HG03432 (cell line): ENCODE data around the gene ALDH18A1.

Source experiments
- ATAC-seq: cut with Tn5 transposase; IDR thresholded peaks from one replicate; pipeline ENCODE4 v1.9.1; 2021; ENCODE audit warnings: mild to moderate bottlenecking, moderate library complexity; ENCODE audit not compliant: unreplicated experiment

The ALDH18A1 gene

DNA sequence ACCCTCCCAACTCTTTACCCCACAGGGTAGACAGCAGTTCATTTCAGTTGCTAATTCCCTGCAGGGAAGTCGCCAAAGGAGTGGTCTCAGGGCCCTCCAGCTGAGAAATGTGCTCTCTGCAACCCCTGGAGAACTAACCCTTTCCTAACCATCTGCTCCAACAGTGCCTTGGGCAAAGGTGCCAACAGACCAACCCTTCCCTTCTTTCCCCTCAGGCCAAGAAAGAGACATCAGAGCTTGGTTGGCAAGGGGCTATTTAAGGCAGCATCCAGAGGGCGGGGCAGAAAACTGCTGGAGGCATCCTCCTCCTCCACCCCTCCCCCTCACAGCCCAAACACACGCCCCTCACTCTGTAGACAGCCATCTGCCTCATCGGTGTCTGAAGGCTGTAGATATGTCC is 97.0 kb downstream of the ALDH18A1 start:
- no peak for ATAC-seq

DNA sequence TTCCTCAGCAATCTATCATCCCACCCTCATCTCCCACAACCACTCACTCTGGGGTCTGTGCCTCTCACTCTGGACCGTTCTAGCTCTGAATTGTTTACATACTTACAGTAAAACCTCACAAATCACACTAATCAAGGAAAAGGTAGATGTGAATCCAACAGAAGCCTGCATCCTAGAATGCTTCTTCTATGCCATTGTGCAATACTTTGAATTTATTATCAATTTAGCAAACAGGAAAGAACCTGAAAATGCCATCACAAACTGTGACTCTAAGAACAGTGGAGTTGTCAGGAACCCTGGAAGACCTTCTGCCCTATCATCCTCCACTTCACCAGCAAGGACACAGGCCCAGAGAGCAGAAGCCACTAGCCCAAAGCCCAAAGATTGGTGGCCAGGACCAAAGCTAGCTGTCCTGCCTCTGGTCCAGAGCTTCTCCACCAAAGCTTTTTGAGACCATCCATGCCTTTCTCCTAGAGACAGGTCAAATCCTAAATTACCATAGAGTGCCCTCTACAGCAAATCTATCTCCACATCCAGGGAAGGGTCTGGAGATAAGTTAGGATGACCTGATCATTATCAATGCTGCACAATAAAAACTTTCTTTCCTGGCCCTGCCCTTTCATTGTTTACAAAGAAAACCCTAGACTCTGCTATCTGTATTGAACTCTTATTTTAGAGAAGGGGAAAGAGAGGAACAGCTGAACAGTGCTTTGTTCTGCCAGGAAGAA is 97.8 kb downstream of the ALDH18A1 start:
- ATAC-seq, result no peak

DNA sequence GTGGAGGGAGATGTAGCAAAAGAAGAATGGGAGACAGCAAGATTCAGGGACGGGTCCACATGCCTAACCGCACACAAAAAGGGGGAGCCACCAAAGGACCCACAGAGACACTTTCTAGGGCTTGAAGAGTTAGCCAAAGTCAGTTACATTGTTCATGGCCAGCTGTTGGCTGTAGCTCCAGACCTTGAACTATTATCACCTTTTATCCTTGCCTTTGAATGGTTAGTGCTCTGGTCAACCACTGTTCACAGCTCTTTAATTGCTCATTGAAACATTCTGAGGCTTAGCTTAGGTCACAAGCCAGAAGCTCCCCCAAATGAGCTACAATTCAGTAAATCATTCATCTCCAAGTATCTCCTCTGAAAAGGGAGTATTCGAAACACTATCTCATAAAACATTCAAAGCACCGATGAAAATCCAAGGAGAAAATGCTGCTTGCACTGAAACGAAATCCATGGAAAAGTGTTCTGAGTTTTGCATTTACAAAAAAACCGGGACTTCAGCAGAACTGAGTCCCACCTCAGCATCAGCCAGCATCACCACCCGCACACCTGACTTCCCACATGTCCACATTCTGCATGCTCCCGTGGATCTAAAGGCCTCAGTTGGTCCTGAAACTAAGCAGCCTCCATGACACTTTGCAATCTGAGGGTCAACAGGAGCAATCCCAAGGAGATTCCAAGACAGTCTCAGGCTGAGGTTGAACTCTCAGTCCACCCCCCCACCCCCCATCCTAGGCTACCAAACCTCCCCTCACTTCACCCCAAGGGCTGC is 99.3 kb downstream of the ALDH18A1 start:
- ATAC-seq, result no peak
